Measurements from ENCODE around the gene PCDH8. TPM values are rescaled to one million over a fixed set of nuclear protein-coding genes. Genes with fewer than 3 reads are reported as not detected.
A peak's percentile ranks its signal among the peaks of the same experiment; 100 is the strongest.

PCDH8 gene
- total and polyA plus RNA-seq, 7 donors = 0.03 to 0.20 (median 0.06) TPM; not detected in 3

GRCh38 chr13:52845766-52846566 lies 2.5 kb downstream of the PCDH8 start:
- Histone ChIP-seq H3K27ac (no peak overlapping the region), H3K36me3 (ENCODE audit: insufficient read depth in 1 of 2, low read depth in 1 of 2) (no peaks in the 10 kb centered on the region), H3K4me1 (no peaks in the 10 kb centered on the region), H3K4me3 (no peak overlapping the region), H3K27me3 (ENCODE audit: insufficient read depth in 3 of 3, low read length in 2 of 3) (peaks cover 0 to 91% (median 45%) of the 10 kb centered on the region in 3 donors), H3K9me3 (no peaks in the 10 kb centered on the region)
- no peak for TF ChIP-seq CTCF (IDR thresholded peaks at IDR 0.05)
- 3 to 4% (median 3%) methylated on average over 60 to 98 of the region's 98 CpGs for WGBS, 3 donors
- intact Hi-C loops (cut with DNase I) = no loop called here
- DNase-seq (peak; percentile 22 to 48), ATAC-seq (no peak)

GRCh38 chr13:52845334-52845761 lies 3.1 kb downstream of the PCDH8 start:
- 17 to 23% (median 18%) methylated on average over 15 to 16 of the region's 16 CpGs for WGBS, 3 donors
- no peak overlapping the region for H3K4me3 ChIP-seq
- no peaks in the 10 kb centered on the region for H3K9me3 ChIP-seq
- no peak for TF ChIP-seq CTCF (IDR thresholded peaks at IDR 0.05)
- H3K27ac ChIP-seq = no peak overlapping the region
- DNase-seq (no peak), ATAC-seq (no peak)
- intact Hi-C loops (cut with DNase I) = no loop called here
- peaks cover 0 to 86% (median 45%) of the 10 kb centered on the region in 3 donors for H3K27me3 ChIP-seq (ENCODE audit: insufficient read depth in 3 of 3, low read length in 2 of 3)
- H3K36me3 ChIP-seq (ENCODE audit: insufficient read depth in 1 of 2, low read depth in 1 of 2) = no peaks in the 10 kb centered on the region
- H3K4me1 ChIP-seq = no peaks in the 10 kb centered on the region

- ATAC-seq = no peak
- intact Hi-C loops (cut with DNase I) = no loop called here
- Histone ChIP-seq H3K36me3 (ENCODE audit: insufficient read depth in 1 of 2, low read depth in 1 of 2) (no peaks in the 10 kb centered on the region), H3K27ac (no peak overlapping the region), H3K9me3 (no peaks in the 10 kb centered on the region), H3K27me3 (ENCODE audit: insufficient read depth in 3 of 3, low read length in 2 of 3) (peaks cover 0 to 81% (median 42%) of the 10 kb centered on the region in 3 donors), H3K4me3 (no peak overlapping the region), H3K4me1 (no peaks in the 10 kb centered on the region)
- no peak for TF ChIP-seq CTCF (IDR thresholded peaks at IDR 0.05)
- WGBS, 3 donors = 84 to 90% (median 84%) methylated on average over 11 of the region's 11 CpGs
- no peak for DNase-seq
Observed at GRCh38 chr13:52844836-52845235, 3.6 kb downstream of the PCDH8 start.

GRCh38 chr13:52842441-52842840 lies 6.0 kb downstream of the PCDH8 start:
- Histone ChIP-seq H3K27ac (no peak overlapping the region), H3K4me3 (no peak overlapping the region), H3K9me3 (no peaks in the 10 kb centered on the region), H3K27me3 (ENCODE audit: insufficient read depth in 3 of 3, low read length in 2 of 3) (peaks cover 0 to 57% (median 30%) of the 10 kb centered on the region in 3 donors), H3K4me1 (no peaks in the 10 kb centered on the region), H3K36me3 (ENCODE audit: insufficient read depth in 1 of 2, low read depth in 1 of 2) (no peaks in the 10 kb centered on the region)
- intact Hi-C loops (cut with DNase I) = no loop called here
- ATAC-seq (no peak), DNase-seq (no peak)
- TF ChIP-seq CTCF (IDR thresholded peaks at IDR 0.05) = no peak
- WGBS, 3 donors = 71 to 79% (median 74%) methylated on average over 10 of the region's 10 CpGs
